ENCODE data around the gene MTHFSD. TPM values are rescaled to one million over a fixed set of nuclear protein-coding genes. Genes with fewer than 3 reads are reported as not detected.
A peak's percentile ranks its signal among the peaks of the same experiment; 100 is the strongest.

The MTHFSD gene
- total RNA-seq, 1 experiment from 2014 or later = 10.1 TPM

DNA sequence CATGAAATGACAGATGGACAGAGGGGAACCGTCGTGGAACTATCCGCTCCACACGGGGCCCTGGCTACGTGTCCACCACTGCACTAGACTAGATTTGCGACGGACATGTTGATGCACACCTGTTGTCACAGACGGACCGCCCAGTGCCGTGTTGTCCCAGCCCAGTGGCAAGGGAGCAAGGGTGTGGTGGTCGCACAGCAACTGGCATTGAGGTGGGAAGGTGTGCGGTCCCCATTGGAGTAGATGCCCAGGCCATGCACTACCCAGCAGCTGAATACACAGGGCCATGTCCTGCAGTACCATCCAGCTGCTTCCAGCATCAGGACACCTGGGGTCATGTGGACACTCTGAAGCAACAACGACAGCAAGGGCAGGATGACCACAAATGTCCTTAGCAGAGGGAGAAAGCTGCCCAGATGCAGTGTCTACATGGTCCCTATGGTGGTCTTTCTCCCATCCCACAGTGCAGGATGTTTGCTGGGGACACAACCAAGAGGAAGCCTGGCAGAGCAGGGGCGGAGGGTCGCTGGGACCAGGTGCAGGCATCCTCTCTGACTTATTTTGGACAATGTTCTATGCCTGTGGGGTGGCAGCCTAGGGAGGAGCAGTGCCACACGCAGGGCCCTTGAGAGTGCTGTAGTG is 35.9 kb downstream of the MTHFSD start:
- no peak for DNase-seq (ENCODE audit: low spot score)
- in situ Hi-C loops (cut with HindIII; ENCODE audit: low sequenced_read_pairs) = no loop called here

GRCh38 chr16:86517652-86518258 is 37.3 kb downstream of the MTHFSD start:
- peak; percentile 19 for DNase-seq (ENCODE audit: low spot score)
- in situ Hi-C loops (cut with HindIII; ENCODE audit: low sequenced_read_pairs) = no loop called here

DNA sequence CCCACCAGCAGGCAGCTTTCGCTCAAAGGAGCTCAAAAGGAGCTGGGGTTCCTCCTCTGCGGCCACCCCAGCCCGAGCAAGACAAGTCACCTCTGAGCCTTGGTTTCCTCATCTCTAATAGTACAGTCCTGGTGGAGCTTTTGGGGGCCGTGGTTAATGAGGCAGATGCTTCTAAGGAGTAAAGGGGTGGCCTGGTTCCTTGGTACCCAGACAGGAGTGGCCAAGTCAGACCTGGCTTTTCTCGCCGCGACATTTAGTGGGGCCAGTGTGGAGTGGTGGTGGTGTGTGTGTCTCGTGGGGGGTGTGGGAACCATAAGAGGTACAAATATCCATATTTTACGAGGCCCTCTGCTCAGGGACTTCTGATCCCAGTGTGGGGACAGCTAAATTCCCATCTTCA is 38.0 kb downstream of the MTHFSD start:
- DNase-seq (ENCODE audit: low spot score) = no peak
- in situ Hi-C loops (cut with HindIII; ENCODE audit: low sequenced_read_pairs) = no loop called here

- DNase-seq (ENCODE audit: low spot score) = no peak
- in situ Hi-C loops (cut with HindIII; ENCODE audit: low sequenced_read_pairs) = no loop called here
These were observed 38.4 kb downstream of the MTHFSD start for GRCh38 chr16:86516623-86517003.

- no peak for DNase-seq (ENCODE audit: low spot score)
- in situ Hi-C loops (cut with HindIII; ENCODE audit: low sequenced_read_pairs) = no loop called here
These were observed 39.0 kb downstream of the MTHFSD start for GRCh38 chr16:86515777-86516622.

- in situ Hi-C loops (cut with HindIII; ENCODE audit: low sequenced_read_pairs) = no loop called here
- no peak for DNase-seq (ENCODE audit: low spot score)
These were observed 39.6 kb downstream of the MTHFSD start for GRCh38 chr16:86515413-86515776.

GRCh38 chr16:86514481-86515376 is 40.3 kb downstream of the MTHFSD start:
- DNase-seq (ENCODE audit: low spot score) = no peak
- in situ Hi-C loops (cut with HindIII; ENCODE audit: low sequenced_read_pairs) = no loop called here

DNA sequence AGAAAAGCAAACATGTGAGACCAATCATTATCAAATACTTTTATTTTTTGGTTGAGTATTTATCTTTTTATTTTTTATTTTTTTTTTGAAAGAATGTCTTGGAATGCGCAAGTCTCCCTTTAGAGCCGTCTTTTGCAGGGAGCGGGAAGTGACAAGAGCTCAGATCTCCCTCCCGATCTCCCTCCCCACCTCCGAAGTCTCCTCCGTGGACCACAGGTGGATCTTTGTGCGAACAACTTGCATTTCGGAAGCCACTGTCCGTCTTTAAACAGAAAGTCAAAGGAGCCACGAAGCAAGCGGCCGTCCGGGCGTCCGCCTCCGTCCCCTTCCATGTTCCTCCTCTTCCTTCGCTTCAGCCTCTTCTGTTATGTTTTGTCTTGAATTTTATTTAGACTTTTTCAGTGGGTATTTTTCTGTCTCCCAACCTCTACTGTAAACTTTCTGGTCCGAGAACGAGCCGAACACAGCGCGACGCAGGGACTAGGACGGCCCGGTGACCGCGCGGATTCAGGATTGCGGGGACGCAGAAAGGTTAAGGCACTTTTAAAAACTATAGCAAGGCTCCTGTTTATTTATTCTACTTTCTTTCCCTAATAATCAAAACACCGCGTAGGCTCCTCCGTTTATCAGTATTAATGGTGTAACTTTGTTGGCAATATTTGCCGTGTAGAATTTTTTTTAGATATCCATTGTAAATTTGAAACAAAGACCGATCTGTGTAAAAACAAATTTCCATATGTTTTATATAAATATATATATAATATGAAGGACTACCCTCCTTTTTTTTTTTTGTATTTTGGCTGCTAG is 41.4 kb downstream of the MTHFSD start:
- in situ Hi-C loops (cut with HindIII; ENCODE audit: low sequenced_read_pairs) = no loop called here
- no peak for DNase-seq (ENCODE audit: low spot score)

DNA sequence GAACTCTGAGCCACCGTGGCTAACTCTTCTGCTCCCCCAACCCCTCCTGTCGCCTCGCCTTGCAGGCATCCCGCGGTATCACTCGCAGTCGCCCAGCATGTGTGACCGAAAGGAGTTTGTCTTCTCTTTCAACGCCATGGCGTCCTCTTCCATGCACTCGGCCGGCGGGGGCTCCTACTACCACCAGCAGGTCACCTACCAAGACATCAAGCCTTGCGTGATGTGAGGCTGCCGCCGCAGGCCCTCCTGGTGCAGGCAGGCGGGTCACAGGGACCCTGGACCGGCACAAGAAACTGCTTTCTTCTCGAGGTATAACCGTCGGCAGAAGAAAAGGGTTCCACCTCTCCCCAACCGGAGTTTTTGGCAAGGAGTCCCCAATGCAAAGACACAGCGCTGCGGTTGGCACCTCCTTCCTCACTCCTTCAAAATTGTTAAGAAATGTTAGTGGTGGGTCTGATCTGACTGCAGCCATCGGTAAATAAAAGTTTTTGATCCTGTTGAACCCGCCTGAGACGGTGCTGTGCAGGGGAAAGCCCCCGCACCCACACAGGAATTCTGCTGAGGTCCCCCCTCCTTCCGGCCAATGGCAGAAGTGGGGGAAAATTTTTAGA is 42.1 kb downstream of the MTHFSD start:
- DNase-seq (ENCODE audit: low spot score) = no peak
- in situ Hi-C loops (cut with HindIII; ENCODE audit: low sequenced_read_pairs) = no loop called here

GRCh38 chr16:86512301-86512859 is 42.7 kb downstream of the MTHFSD start:
- in situ Hi-C loops (cut with HindIII; ENCODE audit: low sequenced_read_pairs) = no loop called here
- no peak for DNase-seq (ENCODE audit: low spot score)

GRCh38 chr16:86511317-86512161 is 43.5 kb downstream of the MTHFSD start:
- DNase-seq (ENCODE audit: low spot score) = no peak

DNA sequence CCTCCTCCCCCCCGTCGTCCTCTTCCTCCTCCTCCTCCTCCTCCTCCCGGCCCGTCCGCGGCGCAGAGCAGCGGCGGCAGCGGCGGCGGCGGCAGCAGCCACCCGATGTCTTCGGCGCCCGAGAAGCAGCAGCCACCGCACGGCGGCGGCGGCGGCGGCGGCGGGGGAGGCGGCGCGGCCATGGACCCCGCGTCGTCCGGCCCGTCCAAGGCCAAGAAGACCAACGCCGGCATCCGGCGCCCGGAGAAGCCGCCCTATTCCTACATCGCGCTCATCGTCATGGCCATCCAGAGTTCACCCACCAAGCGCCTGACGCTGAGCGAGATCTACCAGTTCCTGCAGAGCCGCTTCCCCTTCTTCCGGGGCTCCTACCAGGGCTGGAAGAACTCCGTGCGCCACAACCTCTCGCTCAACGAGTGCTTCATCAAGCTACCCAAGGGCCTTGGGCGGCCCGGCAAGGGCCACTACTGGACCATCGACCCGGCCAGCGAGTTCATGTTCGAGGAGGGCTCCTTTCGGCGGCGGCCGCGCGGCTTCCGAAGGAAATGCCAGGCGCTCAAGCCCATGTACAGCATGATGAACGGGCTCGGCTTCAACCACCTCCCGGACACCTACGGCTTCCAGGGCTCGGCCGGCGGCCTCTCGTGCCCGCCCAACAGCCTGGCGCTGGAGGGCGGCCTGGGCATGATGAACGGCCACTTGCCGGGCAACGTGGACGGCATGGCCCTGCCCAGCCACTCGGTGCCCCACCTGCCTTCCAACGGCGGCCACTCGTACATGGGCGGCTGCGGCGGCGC is 44.4 kb downstream of the MTHFSD start, which contains the start of gene FOXF1:
Gene FOXF1 (plus strand): TSS at position 63 of the 797 bp plus-strand sequence. CDS start 43 bp downstream, at position 106.
- in situ Hi-C loops (cut with HindIII; ENCODE audit: low sequenced_read_pairs) = no loop called here
- no peak for DNase-seq (ENCODE audit: low spot score)

More at GRCh38 chr16:86511317-86512161, 43.5 kb downstream of the MTHFSD start:
- in situ Hi-C loops (cut with HindIII; ENCODE audit: low sequenced_read_pairs) = no loop called here

- in situ Hi-C loops (cut with HindIII; ENCODE audit: low sequenced_read_pairs) = no loop called here
- no peak for DNase-seq (ENCODE audit: low spot score)
These were observed 45.1 kb downstream of the MTHFSD start for GRCh38 chr16:86509759-86510464.

GRCh38 chr16:86508947-86509758 is 45.9 kb downstream of the MTHFSD start:
- in situ Hi-C loops (cut with HindIII; ENCODE audit: low sequenced_read_pairs) = no loop called here
- DNase-seq (ENCODE audit: low spot score) = no peak

Measured in G401 (cell line).